Measurements from ENCODE around the gene STOML1. TPM values are rescaled to one million over a fixed set of nuclear protein-coding genes. Genes with fewer than 3 reads are reported as not detected.

STOML1 gene
- total RNA-seq, 1 experiment from 2014 or later = 5.4 TPM

GRCh38 chr15:73946795-73947370 is 45.2 kb downstream of the STOML1 start (continued):
- TF ChIP-seq HMGXB4 (CRISPR knock-in tag; IDR thresholded peaks at IDR 0.05) (no peak), NR1H2 (CRISPR knock-in tag; IDR thresholded peaks at IDR 0.05) (no peak), MYBL2 (CRISPR knock-in tag; IDR thresholded peaks at IDR 0.05) (no peak), GRHL2 (CRISPR knock-in tag; IDR thresholded peaks at IDR 0.05; ENCODE audit: insufficient replicate concordance, severe bottlenecking) (no peak), SOX15 (CRISPR knock-in tag; IDR thresholded peaks at IDR 0.05) (no peak), PREB (CRISPR knock-in tag; IDR thresholded peaks at IDR 0.05; ENCODE audit: borderline replicate concordance) (no peak)

- ChIA-PET CTCF (interaction anchor here (0.8 kb wide), 1 partner anchor 102 kb away, joined by 3 read pairs; no protein-coding TSS in a partner anchor), POLR2A (no interaction called here)
- Mint-ChIP-seq H3K9me3 (no peaks in the 10 kb centered on the region), H3K4me1 (peaks cover under 1% of the 10 kb centered on the region), H3K27ac (no peak overlapping the region), H3K4me3 (no peak overlapping the region), H3K36me3 (no peaks in the 10 kb centered on the region), H3K27me3 (ENCODE audit: low read depth) (peaks cover 3% of the 10 kb centered on the region; the same call in 1 of the 2 replicates)
- DNase-seq (ENCODE audit: low spot score) (no peak), ATAC-seq (no peak)
- TF ChIP-seq MAX (CRISPR knock-in tag; IDR thresholded peaks at IDR 0.05) (no peak), ATF3 (CRISPR knock-in tag; conservative IDR thresholded peaks at IDR 0.05) (no peak), ZNF532 (CRISPR knock-in tag; IDR thresholded peaks at IDR 0.05; ENCODE audit: borderline replicate concordance) (no peak), SP1 (CRISPR knock-in tag; conservative IDR thresholded peaks at IDR 0.05) (no peak), CBFB (CRISPR knock-in tag; IDR thresholded peaks at IDR 0.05; ENCODE audit: low read depth) (no peak), ZNF425 (CRISPR knock-in tag; conservative IDR thresholded peaks at IDR 0.05) (no peak), STAT6 (CRISPR knock-in tag; conservative IDR thresholded peaks at IDR 0.05; ENCODE audit: low read depth) (no peak), PRDM15 (CRISPR knock-in tag; IDR thresholded peaks at IDR 0.05) (no peak), FOXK1 (CRISPR knock-in tag; IDR thresholded peaks at IDR 0.05) (no peak), ESRRA (CRISPR knock-in tag; IDR thresholded peaks at IDR 0.05; ENCODE audit: borderline replicate concordance) (no peak), TCF7 (CRISPR knock-in tag; IDR thresholded peaks at IDR 0.05; ENCODE audit: low read depth) (no peak)
These were observed 45.9 kb downstream of the STOML1 start for GRCh38 chr15:73946046-73946721.

Measured in WTC11 (cell line).